ENCODE data around the gene MRPL45.
"Not testable (repeated sequence)": the region's sequence is repeated elsewhere in the genome, so short reads cannot be mapped to it uniquely, and the experiment has no call there.

The MRPL45 gene

GRCh38 chr17:38296834-38297517, at the start of gene MRPL45:
TSS of gene MRPL45 (plus strand) at chr17:38297168. CDS start at chr17:38297184, 16 bp downstream.
- DNase-seq (ENCODE audit: low read depth in 3 of 3), result peak; percentile 94 to 95 (median 95)

DNA sequence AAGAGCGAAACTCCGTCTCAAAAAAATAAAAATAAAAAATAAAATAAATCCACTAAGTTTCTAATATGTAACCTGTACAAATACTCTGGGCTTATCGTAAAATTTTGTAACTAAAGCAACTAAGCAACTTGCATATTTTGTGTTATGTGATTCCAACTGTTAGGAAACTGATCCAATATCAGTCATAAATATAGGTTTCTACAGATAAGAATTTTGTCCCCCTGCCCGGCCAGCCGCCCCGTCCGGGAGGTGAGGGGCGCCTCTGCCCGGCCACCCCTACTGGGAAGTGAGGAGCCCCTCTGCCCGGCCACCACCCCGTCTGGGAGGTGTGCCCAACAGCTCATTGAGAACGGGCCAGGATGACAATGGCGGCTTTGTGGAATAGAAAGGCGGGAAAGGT, 43.8 kb upstream of the MRPL45 start:
- not testable (repeated sequence) for DNase-seq (ENCODE audit: low read depth in 3 of 3)

DNA sequence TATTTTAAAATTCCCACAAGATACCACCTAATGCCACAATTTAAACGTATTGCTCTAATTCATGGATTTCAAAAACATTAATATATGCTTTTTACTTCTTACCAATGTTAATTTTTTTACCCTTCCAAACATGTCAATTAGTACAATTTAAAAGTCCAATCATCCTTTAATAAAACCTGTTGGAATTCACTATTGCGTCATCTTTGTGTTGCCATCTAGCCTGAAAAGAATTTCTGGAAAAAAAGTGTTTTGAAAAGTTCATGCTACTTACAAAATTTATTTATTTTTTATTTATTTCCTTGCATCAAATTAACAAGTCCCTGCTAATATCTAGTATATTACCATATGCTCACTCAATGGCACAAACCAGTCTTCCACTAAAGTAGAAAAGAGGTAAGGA, 42.6 kb upstream of the MRPL45 start:
- not testable (repeated sequence) for DNase-seq (ENCODE audit: low read depth in 3 of 3)

DNA sequence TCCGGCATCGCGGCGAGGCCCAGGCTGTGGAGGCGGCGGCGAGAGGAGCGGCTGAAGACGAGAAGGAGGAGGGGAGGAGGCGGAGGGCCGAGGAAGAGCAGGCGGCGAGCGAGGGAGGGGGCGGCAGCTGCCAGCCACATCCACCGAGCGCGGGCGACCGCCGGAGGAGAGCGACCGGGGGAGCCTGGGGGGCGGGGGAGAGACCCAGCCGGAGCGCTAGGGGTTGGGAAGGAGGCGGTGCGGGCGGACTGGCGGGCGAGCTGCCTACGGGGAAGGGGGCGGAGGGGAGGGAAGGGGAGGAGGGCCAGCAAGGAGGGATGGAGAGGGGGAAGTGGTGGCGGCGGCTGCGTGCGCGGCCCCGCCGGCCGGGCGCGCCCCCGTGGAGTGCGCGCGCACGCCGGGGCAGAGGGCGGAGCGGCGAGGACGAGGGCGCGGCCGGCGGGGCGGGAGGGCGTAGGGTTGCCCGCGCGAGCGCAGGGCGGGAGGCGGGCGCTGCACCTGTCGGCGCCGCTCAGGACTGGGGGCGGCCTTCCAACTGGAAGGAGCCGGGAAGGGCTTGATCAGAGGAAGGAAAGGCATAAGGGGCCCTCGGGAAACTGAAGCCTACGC, 39.9 kb upstream of the MRPL45 start:
- peak; percentile 66 to 73 (median 67) for DNase-seq (ENCODE audit: low read depth in 3 of 3)

DNA sequence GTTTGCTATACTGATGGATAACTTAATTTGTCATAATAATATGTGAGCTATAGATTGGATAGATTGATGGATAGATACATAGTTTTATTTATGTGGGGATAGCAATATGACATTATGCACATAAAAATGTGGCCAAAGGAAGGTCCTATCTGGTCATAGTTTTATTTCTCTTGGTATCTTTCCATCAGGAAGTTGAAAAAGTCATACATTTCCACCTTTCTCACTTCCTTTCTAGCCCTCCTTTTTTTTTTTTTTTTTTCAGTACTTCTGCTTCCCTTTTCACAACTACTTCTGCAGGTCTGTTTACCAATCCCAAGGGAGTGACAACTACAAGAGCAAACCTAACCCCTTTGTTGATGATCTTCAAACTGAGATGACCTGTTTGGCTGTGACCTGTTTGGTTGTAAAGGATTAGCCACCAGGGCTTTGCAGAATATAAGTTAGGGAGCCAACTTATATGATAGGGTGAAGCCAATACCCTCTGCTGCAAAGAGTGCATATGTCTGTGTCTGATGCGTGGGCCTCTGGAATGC, 30.9 kb upstream of the MRPL45 start:
- not testable (repeated sequence) for DNase-seq (ENCODE audit: low read depth in 3 of 3)

DNA sequence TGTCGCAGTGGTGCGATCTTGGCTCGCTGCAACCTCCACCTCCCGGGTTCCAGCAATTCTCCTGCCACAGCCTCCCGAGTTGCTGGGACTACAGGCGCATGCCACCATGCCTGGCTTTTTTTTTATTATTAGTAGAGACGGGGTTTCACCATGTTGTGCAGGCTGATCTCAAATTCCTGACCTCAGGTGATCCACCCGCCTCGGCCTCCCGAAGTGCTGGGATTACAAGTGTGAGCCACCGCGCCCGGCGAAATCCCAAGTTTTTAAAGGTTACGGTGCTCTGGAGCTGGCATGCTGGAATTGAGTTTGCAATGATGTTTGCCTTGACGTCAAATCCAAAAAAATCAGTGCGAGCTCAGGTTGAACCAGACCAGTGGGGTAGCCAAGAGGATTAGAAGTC, 30.4 kb upstream of the MRPL45 start:
- DNase-seq (ENCODE audit: low read depth in 3 of 3), result not testable (repeated sequence)

GRCh38 chr17:38268138-38268537, 28.8 kb upstream of the MRPL45 start:
- DNase-seq (ENCODE audit: low read depth in 3 of 3), result not testable (repeated sequence)

- DNase-seq (ENCODE audit: low read depth in 3 of 3), result not testable (repeated sequence)
Measured at GRCh38 chr17:38269045-38269444, 27.9 kb upstream of the MRPL45 start.

- not testable (repeated sequence) for DNase-seq (ENCODE audit: low read depth in 3 of 3)
Measured at GRCh38 chr17:38269552-38269951, 27.4 kb upstream of the MRPL45 start.

- DNase-seq (ENCODE audit: low read depth in 3 of 3), result not testable (repeated sequence)
Measured at GRCh38 chr17:38285994-38286393, 11.0 kb upstream of the MRPL45 start.

DNA sequence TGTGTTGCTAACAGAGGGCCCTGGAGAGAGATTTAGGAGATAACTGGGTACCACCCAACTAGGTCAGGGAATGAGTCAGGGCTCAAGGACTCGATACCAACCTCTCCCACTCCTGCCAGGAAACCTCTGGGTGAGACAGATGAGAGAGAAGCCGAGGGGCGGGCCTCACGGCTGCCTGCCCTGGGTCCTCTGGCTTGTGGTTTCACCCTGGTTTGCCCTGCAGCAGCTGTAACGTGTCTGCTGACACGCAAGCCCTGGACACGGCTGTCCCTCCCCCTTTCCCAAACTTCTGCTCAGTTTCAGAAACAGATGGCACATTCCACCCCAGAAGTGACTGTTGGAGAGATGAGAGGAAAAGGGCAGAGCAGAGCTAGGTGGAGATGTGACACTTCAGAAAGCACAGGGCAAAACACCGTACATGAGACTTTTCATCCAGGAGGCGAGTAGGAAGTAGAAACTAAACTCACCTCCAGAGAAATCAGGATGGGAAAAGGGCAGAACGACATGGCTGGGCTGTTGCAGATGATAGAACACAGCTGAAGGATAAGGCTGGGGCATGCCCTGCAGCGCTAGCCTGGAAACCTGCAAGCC, 10.4 kb upstream of the MRPL45 start:
- DNase-seq (ENCODE audit: low read depth in 3 of 3), result peak in 2 of 3 donors; percentile 2 to 11

- DNase-seq (ENCODE audit: low read depth in 3 of 3), result not testable (repeated sequence)
Measured at GRCh38 chr17:38288217-38288827, 8.6 kb upstream of the MRPL45 start.

DNA sequence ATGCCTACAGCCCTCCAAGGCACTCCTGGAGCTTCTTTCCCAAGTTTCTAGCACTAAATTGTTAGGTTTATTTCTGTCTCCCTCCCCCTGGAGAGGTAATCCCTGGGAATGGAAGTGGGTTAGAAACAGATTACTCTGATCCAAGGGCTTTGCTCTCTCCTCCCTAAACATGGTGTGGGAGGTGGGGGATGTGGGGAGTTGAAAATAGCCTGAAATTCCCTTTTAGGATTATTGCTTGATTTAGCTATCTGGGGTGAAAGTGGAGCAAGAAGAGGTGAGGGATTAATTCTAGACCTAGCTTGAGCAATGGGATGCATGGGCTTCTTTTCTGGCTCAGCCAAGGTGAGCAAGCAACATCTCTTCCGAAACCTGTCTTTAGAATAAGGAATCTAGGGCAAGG, 7.2 kb upstream of the MRPL45 start:
- not testable (repeated sequence) for DNase-seq (ENCODE audit: low read depth in 3 of 3)

GRCh38 chr17:38295602-38296365, 1.2 kb upstream of the MRPL45 start:
- not testable (repeated sequence) for DNase-seq (ENCODE audit: low read depth in 3 of 3)

GRCh38 chr17:38315497-38315896, 18.5 kb downstream of the MRPL45 start:
- DNase-seq (ENCODE audit: low read depth in 3 of 3), result no peak

DNA sequence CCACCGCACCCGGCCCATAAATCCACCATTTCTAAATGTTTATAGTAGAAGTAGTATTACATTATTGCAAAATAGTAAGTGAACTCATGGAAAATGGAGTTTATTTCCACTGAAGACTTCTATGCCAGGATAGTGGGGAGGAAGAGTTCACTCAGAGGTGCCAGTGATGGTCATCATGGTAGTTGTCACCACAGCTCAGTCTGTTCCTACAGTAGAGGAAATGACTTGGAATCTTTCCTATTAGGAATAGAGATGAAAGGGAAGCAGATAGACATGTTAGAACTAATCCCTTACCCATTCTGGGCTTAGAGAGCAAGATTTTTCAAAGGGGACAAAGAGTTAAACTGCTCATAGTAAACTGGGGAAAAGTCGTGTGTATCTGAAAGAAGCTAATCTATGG, 20.1 kb downstream of the MRPL45 start:
- no peak for DNase-seq (ENCODE audit: low read depth in 3 of 3)

DNA sequence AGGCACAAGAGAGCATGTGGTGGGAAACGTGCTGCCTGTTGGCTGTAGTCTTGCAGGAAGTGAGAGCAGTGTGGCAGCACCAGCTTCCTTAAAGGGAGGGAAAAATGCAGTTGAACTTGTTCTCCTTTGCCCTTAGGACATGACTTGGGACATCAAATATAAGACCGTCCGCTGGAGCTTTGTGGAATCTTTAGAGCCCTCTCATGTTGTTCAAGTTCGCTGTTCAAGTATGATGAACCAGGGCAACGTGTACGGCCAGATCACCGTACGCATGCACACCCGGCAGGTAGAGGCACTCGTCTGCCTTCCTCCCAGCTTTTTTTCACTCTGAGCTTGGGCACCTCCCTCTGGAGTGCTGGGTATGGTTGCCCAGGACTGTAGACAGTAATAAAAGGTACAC, 23.5 kb downstream of the MRPL45 start:
- no peak for DNase-seq (ENCODE audit: low read depth in 3 of 3)

DNA sequence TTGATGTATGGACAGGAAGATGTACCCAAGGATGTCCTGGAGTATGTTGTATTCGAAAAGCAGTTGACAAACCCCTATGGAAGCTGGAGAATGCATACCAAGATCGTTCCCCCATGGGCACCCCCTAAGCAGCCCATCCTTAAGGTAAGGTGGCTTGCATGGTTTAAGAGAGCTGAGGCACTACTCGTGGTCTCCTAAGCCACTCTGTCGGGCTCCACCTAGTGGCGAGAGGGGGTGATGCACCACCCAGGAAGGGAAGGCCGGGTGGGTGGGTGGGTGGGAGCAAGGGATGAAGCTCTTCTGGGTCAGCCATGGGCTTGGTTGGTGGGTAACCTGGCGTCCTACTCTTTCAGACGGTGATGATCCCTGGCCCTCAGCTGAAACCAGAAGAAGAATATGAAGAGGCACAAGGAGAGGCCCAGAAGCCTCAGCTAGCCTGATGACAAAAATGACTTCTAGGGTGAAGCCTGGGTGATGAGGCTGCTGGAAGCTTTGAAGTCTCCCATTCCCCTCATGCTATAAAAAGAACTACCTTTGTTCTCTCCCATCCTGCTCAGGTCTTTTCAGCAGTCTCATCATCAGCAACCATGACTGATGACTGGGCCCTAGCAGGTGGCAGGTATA, 25.3 kb downstream of the MRPL45 start:
- DNase-seq (ENCODE audit: low read depth in 3 of 3), result peak; percentile 37 to 67 (median 52)

DNA sequence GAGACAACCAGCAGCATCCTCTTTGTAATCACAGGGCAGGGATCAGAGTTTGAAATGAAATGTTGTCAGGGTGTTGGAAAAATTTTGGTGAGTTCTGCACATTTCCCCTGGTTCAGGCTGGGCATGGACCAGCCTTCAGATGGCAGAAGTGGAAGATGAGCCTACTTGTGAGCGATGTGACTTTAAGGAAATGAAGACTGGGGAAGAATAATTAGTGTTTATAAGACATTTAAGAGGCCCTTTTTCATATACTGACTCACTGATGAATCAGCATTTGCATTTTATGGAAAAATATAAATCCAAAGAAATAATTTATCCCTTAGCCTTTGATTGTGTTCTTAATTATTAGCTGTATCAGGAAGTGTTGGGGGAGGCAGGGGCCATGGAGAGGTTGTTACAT, 25.9 kb downstream of the MRPL45 start:
- no peak for DNase-seq (ENCODE audit: low read depth in 3 of 3)

GRCh38 chr17:38324141-38324697, 27.3 kb downstream of the MRPL45 start:
- DNase-seq (ENCODE audit: low read depth in 3 of 3), result no peak

DNA sequence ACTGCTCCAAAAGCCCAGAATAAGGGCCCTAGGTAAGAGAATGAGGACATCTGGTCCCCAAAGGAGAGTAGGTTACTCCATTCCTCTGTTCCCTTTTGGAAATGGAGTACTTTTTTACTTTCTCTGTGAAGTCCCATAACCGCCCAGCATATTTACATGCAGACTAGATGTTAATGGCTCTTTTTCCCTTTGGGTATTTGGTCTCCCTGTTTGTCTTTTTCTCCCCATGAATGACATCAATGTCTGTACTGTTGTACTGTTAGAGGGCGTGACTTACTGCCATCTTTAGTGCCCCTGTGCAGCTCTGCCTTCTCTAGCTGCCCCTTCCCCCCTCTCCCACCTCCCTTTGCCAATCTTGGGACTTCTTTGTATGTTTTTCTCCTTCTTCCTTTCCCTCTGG, 27.8 kb downstream of the MRPL45 start:
- no peak for DNase-seq (ENCODE audit: low read depth in 3 of 3)

All from stimulated activated CD4-positive, alpha-beta T cell treated with anti-CD3 and anti-CD28 coated beads, TNF-alpha, amount 100 ng/mL, for 48 hours (primary cell).